Neural cell (in vitro differentiated cells): ENCODE measurements around the gene RBBP6.

Experiments used
- CTCF ChIP-seq: fragments of 450-650 bp; IDR thresholded peaks from 2 replicates; pipeline ENCODE4 v1.5.1; 2014; ENCODE audit warnings: antibody characterized with exemption, mild to moderate bottlenecking, moderate library complexity; ENCODE audit not compliant: poor library complexity, severe bottlenecking
- EP300 ChIP-seq: fragments of 450-650 bp; conservative IDR thresholded peaks from 2 replicates; pipeline ENCODE4 v1.6.1; 2014; ENCODE audit warnings: antibody characterized with exemption, mild to moderate bottlenecking, moderate library complexity; ENCODE audit not compliant: poor library complexity, severe bottlenecking
- RAD21 ChIP-seq: fragments of 450-650 bp; conservative IDR thresholded peaks from 2 replicates; pipeline ENCODE4 v1.6.1; 2014; ENCODE audit warnings: antibody characterized with exemption, mild to moderate bottlenecking, moderate library complexity
- TAF1 ChIP-seq: IDR thresholded peaks from 2 replicates; pipeline ENCODE4 v1.6.1; 2012; ENCODE audit warnings: low read depth

GRCh38 chr16:24526701-24527495 is 12.5 kb upstream of the RBBP6 start:
- TF ChIP-seq EP300, result no peak
- TF ChIP-seq TAF1, result no peak
- no peak for TF ChIP-seq CTCF
- TF ChIP-seq RAD21, result no peak
